RKO (cell line): ENCODE results near the gene SCO2.

ENCODE experiments used
- DNase-seq: peaks from one replicate; pipeline ENCODE4 v3.0.0-alpha.2; 2016; ENCODE audit warnings: low spot score

The SCO2 gene

GRCh38 chr22:50525104-50525857 lies at the start of gene SCO2:
SCO2 (minus strand) TSS chr22:50525598; CDS start chr22:50524411, 1,187 bp downstream.
- peak; percentile 96 for DNase-seq

- DNase-seq: no peak
These were observed 49.0 kb upstream of the SCO2 start for GRCh38 chr22:50574383-50574755.

- DNase-seq: no peak
These were observed 48.3 kb upstream of the SCO2 start for GRCh38 chr22:50573491-50574382.

GRCh38 chr22:50572965-50573364 lies 47.6 kb upstream of the SCO2 start:
- DNase-seq: no peak

- DNase-seq: no peak
These were observed 46.1 kb upstream of the SCO2 start for GRCh38 chr22:50571264-50572175.

- DNase-seq: no peak
These were observed 45.5 kb upstream of the SCO2 start for GRCh38 chr22:50570861-50571260.

GRCh38 chr22:50569896-50570535 lies 44.6 kb upstream of the SCO2 start:
- no peak for DNase-seq

GRCh38 chr22:50569041-50569459 lies 43.7 kb upstream of the SCO2 start:
- DNase-seq: no peak

- no peak for DNase-seq
These were observed 43.2 kb upstream of the SCO2 start for GRCh38 chr22:50568626-50569025.

- DNase-seq: no peak
These were observed 42.4 kb upstream of the SCO2 start for GRCh38 chr22:50567721-50568252.

GRCh38 chr22:50564289-50564688 lies 38.9 kb upstream of the SCO2 start:
- no peak for DNase-seq

GRCh38 chr22:50563413-50564160 lies 38.2 kb upstream of the SCO2 start:
- peak; percentile 14 for DNase-seq

GRCh38 chr22:50562523-50563412 lies 37.4 kb upstream of the SCO2 start, which contains the start of gene SYCE3:
SYCE3 (minus strand) TSS chr22:50562919; CDS start chr22:50556405, 6,514 bp downstream.
- peak; percentile 94 for DNase-seq

- DNase-seq: no peak
These were observed 36.3 kb upstream of the SCO2 start for GRCh38 chr22:50561401-50562358.

GRCh38 chr22:50560034-50560433 lies 34.6 kb upstream of the SCO2 start:
- DNase-seq: no peak

GRCh38 chr22:50556703-50557102 lies 31.3 kb upstream of the SCO2 start:
- DNase-seq: peak; percentile 18

- DNase-seq: no peak
These were observed 27.9 kb upstream of the SCO2 start for GRCh38 chr22:50553310-50553709.

GRCh38 chr22:50551160-50551752 lies 25.9 kb upstream of the SCO2 start:
- DNase-seq: no peak
